GM23248 (cell line): ENCODE data around the gene SHISA6. TPM values are rescaled to one million over a fixed set of nuclear protein-coding genes. Genes with fewer than 3 reads are reported as not detected.

Source experiments
- DNase-seq: peaks from one replicate; pipeline ENCODE4 v3.0.0-alpha.2; 2015
- H2AFZ ChIP-seq: fragments of 200-600 bp; sonication (generic); 2 replicates; pipeline ENCODE4 v1.6.1; 2016; ENCODE audit warnings: antibody characterized with exemption
- H3F3A ChIP-seq: fragments of 200-600 bp; sonication (generic); 2 replicates; pipeline ENCODE4 v1.6.1; 2016; ENCODE audit warnings: mild to moderate bottlenecking, antibody characterized with exemption, mixed run types; ENCODE audit not compliant: insufficient read depth
- H3K27ac ChIP-seq: fragments of 200-600 bp; sonication (generic); 2 replicates; pipeline ENCODE4 v1.5.1; 2016; ENCODE audit warnings: mild to moderate bottlenecking
- H3K27me3 ChIP-seq: fragments of 200-600 bp; sonication (generic); replicated peaks from 2 replicates; pipeline ENCODE4 v1.6.1; 2016; ENCODE audit warnings: mild to moderate bottlenecking; ENCODE audit not compliant: insufficient read depth
- H3K36me3 ChIP-seq: fragments of 200-600 bp; sonication (generic); 2 replicates; pipeline ENCODE4 v1.6.1; 2016; ENCODE audit warnings: low read depth, mild to moderate bottlenecking
- H3K4me1 ChIP-seq: fragments of 200-600 bp; sonication (generic); 2 replicates; pipeline ENCODE4 v1.6.1; 2016; ENCODE audit warnings: mild to moderate bottlenecking; ENCODE audit not compliant: insufficient read depth
- H3K4me2 ChIP-seq: fragments of 200-600 bp; sonication (generic); one replicate; pipeline ENCODE4 v1.6.1; 2016; ENCODE audit warnings: mild to moderate bottlenecking; ENCODE audit not compliant: unreplicated experiment
- H3K4me3 ChIP-seq: fragments of 200-600 bp; sonication (generic); 2 replicates; pipeline ENCODE4 v1.5.1; 2016; ENCODE audit warnings: mild to moderate bottlenecking
- H3K79me2 ChIP-seq: fragments of 200-600 bp; sonication (generic); 2 replicates; pipeline ENCODE4 v1.6.1; 2016; ENCODE audit warnings: mild to moderate bottlenecking; ENCODE audit not compliant: insufficient read depth
- H3K9ac ChIP-seq: fragments of 200-600 bp; sonication (generic); 2 replicates; pipeline ENCODE4 v1.6.1; 2016; ENCODE audit warnings: mild to moderate bottlenecking
- H3K9me2 ChIP-seq: fragments of 200-600 bp; sonication (generic); 2 replicates; pipeline ENCODE4 v1.6.1; 2016; ENCODE audit warnings: mixed run types, mild to moderate bottlenecking, moderate library complexity; ENCODE audit not compliant: insufficient read depth
- H3K9me3 ChIP-seq: fragments of 200-600 bp; sonication (generic); one replicate; pipeline ENCODE4 v1.6.1; 2017; ENCODE audit warnings: low read depth
- H4K20me1 ChIP-seq: fragments of 200-600 bp; sonication (generic); 2 replicates; pipeline ENCODE4 v1.6.0; 2016; ENCODE audit not compliant: insufficient read depth
- EZH2 ChIP-seq: fragments of 200-600 bp; sonication (generic); IDR thresholded peaks from 2 replicates; pipeline ENCODE4 v1.6.1; 2018; ENCODE audit warnings: antibody characterized with exemption, mild to moderate bottlenecking; ENCODE audit not compliant: insufficient read depth, poor library complexity, severe bottlenecking
- EZH2phosphoT487 ChIP-seq: fragments of 200-600 bp; sonication (generic); IDR thresholded peaks from 2 replicates; pipeline ENCODE4 v1.6.1; 2018; ENCODE audit warnings: antibody characterized with exemption, moderate library complexity, mild to moderate bottlenecking, low read depth; ENCODE audit not compliant: insufficient read depth
- WGBS, 2 experiments: methylation state at CpG; one replicate each; pipeline ENCODE4 v1.1.6; 2015 to 2017; ENCODE audit warnings: low lambda C conversion rate in 2 of 2, low coverage in 1 of 2; ENCODE audit errors: missing lambda C conversion rate in 2 of 2; 5-methylcytosine and 5-hydroxymethylcytosine counted together
- in situ Hi-C: fragments of 300-500 bp; cut with MboI; formaldehyde crosslinking; loops from 2 replicates; pipeline ENCODE4 v1.15.0; 2020
- polyA plus RNA-seq: library from polyadenylated mRNA; unstranded; fragments of >200 nt; fragmentation: Nextera tagmentation; extraction: Ambion mirVana; gene quantifications from 2 replicates; pipeline ENCODE4 v1.2.1, GENCODE V29; 2016
- total RNA-seq: library from RNA; depleted of rRNA; stranded (reverse); fragments of >200 nt; shearing (Covaris generic); gene quantifications from 2 replicates; pipeline ENCODE4 v1.2.3, GENCODE V29; 2014

The SHISA6 gene
- total and polyA plus RNA-seq, 2 experiments from 2014 or later, result not detected

- DNase-seq, result no peak
- H3K4me2 ChIP-seq, result no peak overlapping the region
- no peaks in the 10 kb centered on the region for H3K27me3 ChIP-seq
- H4K20me1 ChIP-seq, result no peaks in the 10 kb centered on the region
- H3K79me2 ChIP-seq, result no peaks in the 10 kb centered on the region
- H3K4me1 ChIP-seq, result no peaks in the 10 kb centered on the region
- H3F3A ChIP-seq, result no peaks in the 10 kb centered on the region
- H3K27ac ChIP-seq, result no peak overlapping the region
- in situ Hi-C loops, result no loop called here
- H3K36me3 ChIP-seq, result no peaks in the 10 kb centered on the region
- no peak overlapping the region for H3K9ac ChIP-seq
- no peak for TF ChIP-seq EZH2phosphoT487
- no peak for TF ChIP-seq EZH2
- H3K9me2 ChIP-seq, result no peaks in the 10 kb centered on the region
- no peak overlapping the region for H2AFZ ChIP-seq
- H3K9me3 ChIP-seq, result no peaks in the 10 kb centered on the region
- no peak overlapping the region for H3K4me3 ChIP-seq
- WGBS, 2 experiments, result 14 to 15% methylated on average over 3 of the region's 3 CpGs
Observed at GRCh38 chr17:11564589-11565380, 323.8 kb downstream of the SHISA6 start.

- H3K27ac ChIP-seq, result no peak overlapping the region
- 4 to 12% methylated on average over 4 of the region's 4 CpGs for WGBS, 2 experiments
- no peaks in the 10 kb centered on the region for H4K20me1 ChIP-seq
- H3K4me3 ChIP-seq, result no peak overlapping the region
- no peaks in the 10 kb centered on the region for H3K4me1 ChIP-seq
- no peak overlapping the region for H3K4me2 ChIP-seq
- H3F3A ChIP-seq, result no peaks in the 10 kb centered on the region
- no peaks in the 10 kb centered on the region for H3K9me3 ChIP-seq
- H3K36me3 ChIP-seq, result no peaks in the 10 kb centered on the region
- no peaks in the 10 kb centered on the region for H3K79me2 ChIP-seq
- H3K9ac ChIP-seq, result no peak overlapping the region
- H3K27me3 ChIP-seq, result no peaks in the 10 kb centered on the region
- DNase-seq, result no peak
- TF ChIP-seq EZH2, result no peak
- TF ChIP-seq EZH2phosphoT487, result no peak
- H3K9me2 ChIP-seq, result no peaks in the 10 kb centered on the region
- H2AFZ ChIP-seq, result no peak overlapping the region
- in situ Hi-C loops, result no loop called here
Observed at GRCh38 chr17:11565591-11565990, 324.6 kb downstream of the SHISA6 start.

- H3K9ac ChIP-seq, result no peak overlapping the region
- H2AFZ ChIP-seq, result no peak overlapping the region
- TF ChIP-seq EZH2phosphoT487 (no peak), EZH2 (no peak)
- H3K36me3 ChIP-seq, result no peaks in the 10 kb centered on the region
- no peaks in the 10 kb centered on the region for H3K9me3 ChIP-seq
- no peak overlapping the region for H3K4me2 ChIP-seq
- no peaks in the 10 kb centered on the region for H3K79me2 ChIP-seq
- H3K9me2 ChIP-seq, result no peaks in the 10 kb centered on the region
- WGBS, 2 experiments, result 26 to 35% methylated on average over 3 of the region's 3 CpGs
- no peaks in the 10 kb centered on the region for H3F3A ChIP-seq
- H3K27ac ChIP-seq, result no peak overlapping the region
- in situ Hi-C loops, result no loop called here
- no peaks in the 10 kb centered on the region for H4K20me1 ChIP-seq
- H3K4me3 ChIP-seq, result no peak overlapping the region
- no peaks in the 10 kb centered on the region for H3K27me3 ChIP-seq
- no peaks in the 10 kb centered on the region for H3K4me1 ChIP-seq
- no peak for DNase-seq
Observed at GRCh38 chr17:11578998-11579397, 338.0 kb downstream of the SHISA6 start.

GRCh38 chr17:11580677-11581076 is 339.7 kb downstream of the SHISA6 start:
- no peak for DNase-seq
- no peaks in the 10 kb centered on the region for H4K20me1 ChIP-seq
- no peak overlapping the region for H3K27ac ChIP-seq
- in situ Hi-C loops, result no loop called here
- no peak overlapping the region for H3K9ac ChIP-seq
- no peaks in the 10 kb centered on the region for H3K4me1 ChIP-seq
- no peaks in the 10 kb centered on the region for H3K27me3 ChIP-seq
- no peaks in the 10 kb centered on the region for H3K9me2 ChIP-seq
- H3K79me2 ChIP-seq, result no peaks in the 10 kb centered on the region
- no peaks in the 10 kb centered on the region for H3F3A ChIP-seq
- no peak overlapping the region for H3K4me3 ChIP-seq
- H3K4me2 ChIP-seq, result no peak overlapping the region
- no peak for TF ChIP-seq EZH2phosphoT487
- TF ChIP-seq EZH2, result no peak
- no peak overlapping the region for H2AFZ ChIP-seq
- WGBS, 2 experiments, result 34% methylated on average over 3 of the region's 3 CpGs
- no peaks in the 10 kb centered on the region for H3K9me3 ChIP-seq
- H3K36me3 ChIP-seq, result no peaks in the 10 kb centered on the region
